Cerebellar nuclear complex (tissue), 1 donor: ENCODE results near the gene TMBIM6.

Source experiments
- DNase-seq, 2 experiments: peaks; one replicate each; lab custom pipeline; 2025; lab: John Stamatoyannopoulos, UW

The TMBIM6 gene

GRCh38 chr12:49798248-49798647 is 56.9 kb downstream of the TMBIM6 start:
- no peak for DNase-seq

DNA sequence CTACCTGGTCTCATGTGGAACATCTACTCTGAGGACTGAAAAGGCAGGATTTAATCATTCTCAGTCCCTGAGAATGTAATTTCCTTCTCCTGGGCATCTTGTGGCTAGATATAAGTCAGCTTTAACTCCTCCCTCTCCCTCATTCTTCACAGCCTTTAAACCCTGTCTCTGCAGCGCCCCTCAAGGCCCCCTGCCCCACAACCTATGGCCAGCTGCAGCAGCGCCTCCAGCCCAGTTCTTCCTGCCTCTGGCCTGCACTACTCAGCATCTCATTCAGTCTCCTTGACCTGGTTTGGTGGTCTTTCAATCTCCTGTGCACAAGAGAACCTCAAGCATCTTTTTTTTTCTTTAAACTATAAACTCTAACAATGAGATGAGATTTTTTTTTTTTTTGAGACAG is 57.6 kb downstream of the TMBIM6 start:
- DNase-seq: no peak

- no peak for DNase-seq
These were observed 59.2 kb downstream of the TMBIM6 start for GRCh38 chr12:49800421-49801140.

DNA sequence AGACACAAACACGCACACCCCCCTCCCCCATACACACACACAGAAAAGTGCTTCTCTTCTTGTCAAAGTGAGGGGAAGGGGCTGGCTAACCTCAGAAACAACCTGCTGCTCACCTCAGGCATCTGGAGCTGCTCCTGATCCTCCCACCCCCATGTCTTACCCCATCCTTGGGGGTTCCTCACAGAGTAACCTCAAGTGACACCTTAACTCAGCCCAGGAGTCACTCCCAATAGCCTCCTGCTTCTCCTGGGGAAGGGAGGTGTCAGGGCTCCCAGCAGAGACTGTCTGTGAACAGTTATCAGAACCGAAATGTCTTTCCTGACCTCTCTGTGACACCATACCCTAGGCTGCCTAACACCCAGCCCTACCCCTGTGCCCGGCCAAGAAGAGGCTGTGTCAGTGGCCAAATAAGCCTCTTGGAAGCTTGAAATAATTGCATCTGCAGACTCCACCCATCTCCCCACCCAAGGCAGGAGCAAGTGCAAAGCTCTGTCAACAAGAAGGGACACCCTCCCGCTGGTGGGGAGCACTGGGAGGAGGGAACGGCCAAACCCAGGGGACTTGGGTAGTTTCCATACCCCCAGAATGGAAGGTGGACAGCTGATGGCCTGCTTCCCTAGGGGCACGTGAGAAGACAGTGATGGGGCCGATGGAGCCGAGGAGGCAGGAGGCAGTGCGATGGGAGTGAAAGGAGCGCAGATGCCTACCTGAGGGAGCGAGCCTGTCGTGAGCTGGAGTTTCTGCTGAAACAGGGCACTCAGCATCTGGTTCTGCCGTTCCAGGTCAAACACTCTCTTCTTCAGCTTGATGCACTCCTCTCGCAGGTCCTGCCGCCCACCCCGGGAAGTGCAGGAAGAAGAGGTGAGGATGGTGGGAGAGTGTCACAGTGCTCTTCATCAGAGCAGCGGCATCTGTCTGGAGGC is 60.0 kb downstream of the TMBIM6 start:
- DNase-seq: no peak

- no peak for DNase-seq
These were observed 62.5 kb downstream of the TMBIM6 start for GRCh38 chr12:49803693-49804450.

DNA sequence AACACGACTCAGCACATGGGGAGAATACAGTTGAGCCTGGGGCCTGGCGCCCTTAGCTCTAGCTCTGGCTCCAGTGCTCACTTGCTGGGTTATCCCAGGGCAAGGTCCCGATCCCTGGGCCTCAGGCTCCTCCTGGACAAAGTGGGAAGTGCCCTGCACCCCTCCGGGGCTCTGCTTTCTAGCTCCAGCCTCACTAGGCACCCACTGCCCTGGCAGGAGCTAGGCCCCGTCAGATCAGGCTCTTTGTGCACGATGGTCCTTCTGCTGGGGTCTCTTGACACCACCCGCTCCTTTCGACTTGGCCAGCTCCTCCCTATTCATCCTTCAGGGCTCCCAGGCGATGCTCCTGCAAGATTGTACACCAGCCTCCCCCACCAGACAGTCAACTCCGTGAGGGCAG is 63.5 kb downstream of the TMBIM6 start:
- DNase-seq: no peak

DNA sequence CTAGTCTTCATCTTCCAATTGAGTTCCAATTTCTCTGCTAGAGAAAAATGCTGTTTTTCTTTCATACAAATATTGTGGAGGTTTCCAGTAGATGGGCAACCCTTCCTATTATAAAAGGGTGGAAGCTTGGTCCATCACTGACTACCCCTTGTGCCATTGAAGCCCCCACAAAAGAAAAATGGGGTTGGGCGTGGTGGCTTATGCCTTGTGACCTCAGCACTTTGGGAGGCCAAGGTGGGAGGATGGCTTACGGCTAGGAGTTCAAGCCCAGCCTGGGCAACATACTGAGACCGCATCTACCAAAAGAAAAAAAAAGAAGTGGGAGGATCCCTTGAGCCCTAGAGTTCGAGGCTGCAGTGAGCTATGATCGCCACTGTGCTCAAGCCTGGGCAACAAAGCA is 64.1 kb downstream of the TMBIM6 start:
- no peak for DNase-seq

DNA sequence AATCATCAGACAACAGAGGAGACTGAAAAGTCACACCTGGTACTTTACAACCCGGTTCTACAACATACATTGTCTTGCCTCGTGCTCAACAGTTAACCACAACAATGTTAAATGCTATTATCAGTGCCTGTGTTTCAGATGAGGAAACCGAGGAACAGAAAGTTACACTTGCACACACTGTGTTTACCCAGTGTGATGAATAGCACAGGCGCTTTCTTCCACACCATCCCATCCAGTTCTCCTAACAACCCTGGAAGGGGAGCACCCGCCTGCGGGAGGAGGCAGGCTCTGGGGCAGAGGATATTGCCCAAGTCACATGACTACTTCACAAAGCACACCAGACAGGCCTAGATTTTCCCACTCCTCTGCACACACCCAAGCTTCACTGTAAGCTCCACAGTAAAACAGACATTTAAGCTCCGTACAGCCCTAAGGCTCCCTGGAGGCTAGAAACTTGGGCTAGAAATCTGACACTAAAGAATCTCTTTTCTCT is 65.0 kb downstream of the TMBIM6 start:
- DNase-seq: no peak

GRCh38 chr12:49806877-49807276 is 65.5 kb downstream of the TMBIM6 start:
- no peak for DNase-seq

GRCh38 chr12:49807991-49808580 is 66.7 kb downstream of the TMBIM6 start:
- no peak for DNase-seq

GRCh38 chr12:49808686-49809380 is 67.5 kb downstream of the TMBIM6 start:
- DNase-seq: no peak

DNA sequence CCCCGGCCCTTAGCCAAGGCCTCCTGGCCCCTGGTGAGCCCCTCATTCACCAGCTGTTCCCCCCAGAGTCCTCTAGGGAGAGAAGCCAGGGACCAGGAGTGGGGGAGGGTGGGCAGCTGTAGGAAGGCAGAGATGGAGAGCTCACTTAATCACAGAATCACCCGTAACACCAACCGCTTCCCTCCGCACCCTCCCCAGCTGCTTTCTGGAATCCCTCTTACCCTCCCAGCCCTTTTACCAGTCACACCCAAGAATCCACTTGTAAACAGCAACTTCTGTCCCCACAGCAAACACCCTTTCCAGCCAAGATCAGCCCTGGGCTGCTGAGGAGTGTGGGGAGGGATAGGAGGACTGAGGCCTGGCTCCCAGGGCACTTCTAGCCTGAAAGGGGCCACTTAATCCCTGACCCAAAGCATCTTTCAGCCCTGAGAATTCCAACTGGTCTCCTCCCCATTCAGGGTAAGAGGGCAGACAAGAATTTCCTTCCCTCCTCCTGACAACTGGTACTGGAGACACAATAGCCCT is 68.1 kb downstream of the TMBIM6 start:
- no peak for DNase-seq

DNA sequence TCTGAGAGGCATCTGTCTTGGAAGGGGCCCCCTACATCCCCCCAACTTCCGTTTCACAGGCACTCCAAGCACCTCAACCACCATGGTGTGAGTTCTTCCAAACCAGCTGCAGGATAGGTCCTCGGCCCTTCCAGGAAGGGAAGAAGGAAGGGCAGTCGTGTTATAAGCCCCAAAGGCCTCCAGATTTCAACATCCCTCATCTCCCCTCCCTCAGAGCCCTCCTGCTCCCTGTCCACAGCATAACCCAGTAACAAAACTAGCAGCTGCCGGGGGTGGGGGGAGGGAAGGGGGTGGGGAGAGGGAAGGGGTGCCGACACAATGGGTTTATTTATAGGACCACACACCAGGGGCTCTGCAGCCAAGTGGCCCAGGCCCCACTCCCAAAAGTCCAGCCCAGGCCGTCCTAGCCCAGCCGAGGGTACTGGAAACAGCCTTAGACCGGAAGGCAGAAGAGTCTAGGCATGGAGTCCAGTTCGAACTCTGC is 68.6 kb downstream of the TMBIM6 start:
- DNase-seq: no peak

DNA sequence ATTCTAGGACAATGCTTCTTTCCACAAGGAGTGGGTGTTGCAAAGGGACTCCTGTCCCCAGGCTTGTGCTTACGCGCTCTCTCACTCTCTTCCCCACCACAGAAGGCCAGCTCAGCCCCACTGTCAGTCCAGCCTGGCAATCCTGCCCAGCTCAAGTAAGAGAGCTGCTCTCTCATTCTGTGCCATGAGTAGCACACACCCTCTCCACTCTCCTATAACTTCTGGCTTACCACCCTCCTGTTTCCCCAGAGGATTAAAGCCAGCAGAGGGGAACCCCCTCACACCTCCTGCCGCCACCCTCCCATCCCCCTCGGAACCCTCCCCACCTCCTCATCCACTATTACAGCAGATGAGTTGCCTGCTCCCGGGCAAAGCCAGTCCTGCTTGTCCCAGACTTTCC is 69.8 kb downstream of the TMBIM6 start:
- no peak for DNase-seq

- DNase-seq: no peak
These were observed 70.6 kb downstream of the TMBIM6 start for GRCh38 chr12:49811961-49812401.

DNA sequence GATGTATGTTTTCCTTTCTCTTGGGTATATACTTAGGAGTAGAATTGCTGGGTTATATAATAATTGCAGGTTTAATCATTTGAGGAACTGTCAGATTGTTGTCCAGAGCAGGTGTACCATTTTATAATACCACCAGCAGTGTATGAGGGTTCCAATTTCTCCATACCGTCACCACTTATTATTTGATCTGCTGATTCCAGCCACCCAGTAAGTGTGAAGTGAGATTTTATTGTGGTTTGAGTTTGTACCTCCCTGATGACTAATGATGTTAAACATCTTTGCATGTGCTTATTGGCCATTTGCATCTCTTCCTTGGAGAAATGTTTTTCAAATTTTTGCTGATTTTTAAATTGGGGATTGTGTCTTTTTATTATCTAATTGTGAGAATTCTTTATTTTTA is 71.8 kb downstream of the TMBIM6 start:
- DNase-seq: no peak
